ENCODE measurements around the gene MYO9B.

DNA sequence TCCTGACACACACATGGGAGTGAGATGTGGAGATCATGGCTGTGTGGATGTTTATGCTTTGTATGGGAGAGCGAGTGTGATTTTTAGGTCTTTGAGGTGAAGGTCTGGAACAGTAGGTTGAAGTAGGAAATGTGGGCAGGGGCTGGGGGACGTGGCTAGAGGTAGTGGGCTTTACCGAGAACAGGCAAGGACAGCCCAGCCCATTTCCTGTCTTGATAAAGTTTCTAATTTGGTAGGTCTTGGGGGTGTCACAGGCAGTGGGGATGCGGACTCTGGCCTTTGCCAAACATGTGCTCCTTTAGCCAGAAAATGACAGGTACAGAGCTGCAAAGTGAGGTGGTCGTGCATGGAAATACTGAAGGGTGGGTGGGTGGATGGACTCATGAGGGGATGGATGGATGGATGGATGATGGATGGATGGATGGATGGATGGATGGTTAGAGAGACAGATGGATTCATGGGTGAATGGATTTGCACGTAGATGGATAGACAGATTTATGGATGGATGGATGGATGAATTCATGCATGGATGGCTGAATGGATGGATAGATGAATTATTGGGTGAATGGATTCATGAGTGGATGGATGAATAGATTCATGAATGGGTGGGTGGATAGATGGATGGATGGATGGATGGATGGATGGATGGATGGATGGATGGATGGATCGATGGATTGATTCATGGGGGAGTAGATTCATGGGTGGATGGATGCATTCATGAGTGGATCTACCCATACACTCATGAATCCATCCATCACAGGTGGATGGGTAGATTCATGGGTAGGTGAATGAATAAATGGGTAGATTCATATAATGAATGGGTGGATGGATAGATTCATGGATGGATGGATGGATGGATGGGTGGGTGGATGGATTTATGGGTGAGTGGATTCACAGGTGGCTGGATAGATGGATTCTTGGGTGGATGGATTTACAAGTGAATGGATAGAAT is 70.2 kb downstream of the MYO9B start:
- TF ChIP-seq, protein P1, sequence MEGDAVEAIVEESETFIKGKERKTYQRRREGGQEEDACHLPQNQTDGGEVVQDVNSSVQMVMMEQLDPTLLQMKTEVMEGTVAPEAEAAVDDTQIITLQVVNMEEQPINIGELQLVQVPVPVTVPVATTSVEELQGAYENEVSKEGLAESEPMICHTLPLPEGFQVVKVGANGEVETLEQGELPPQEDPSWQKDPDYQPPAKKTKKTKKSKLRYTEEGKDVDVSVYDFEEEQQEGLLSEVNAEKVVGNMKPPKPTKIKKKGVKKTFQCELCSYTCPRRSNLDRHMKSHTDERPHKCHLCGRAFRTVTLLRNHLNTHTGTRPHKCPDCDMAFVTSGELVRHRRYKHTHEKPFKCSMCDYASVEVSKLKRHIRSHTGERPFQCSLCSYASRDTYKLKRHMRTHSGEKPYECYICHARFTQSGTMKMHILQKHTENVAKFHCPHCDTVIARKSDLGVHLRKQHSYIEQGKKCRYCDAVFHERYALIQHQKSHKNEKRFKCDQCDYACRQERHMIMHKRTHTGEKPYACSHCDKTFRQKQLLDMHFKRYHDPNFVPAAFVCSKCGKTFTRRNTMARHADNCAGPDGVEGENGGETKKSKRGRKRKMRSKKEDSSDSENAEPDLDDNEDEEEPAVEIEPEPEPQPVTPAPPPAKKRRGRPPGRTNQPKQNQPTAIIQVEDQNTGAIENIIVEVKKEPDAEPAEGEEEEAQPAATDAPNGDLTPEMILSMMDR (conservative IDR thresholded peaks at IDR 0.05) = no peak
- TF ChIP-seq EZH2 (IDR thresholded peaks at IDR 0.05; ENCODE audit: low read depth) = no peak

Data from PC-9 (cell line).